T-helper 2 cell treated with Interferon-gamma antibody and Interleukin-4, amounts not matched to agents 100 ng/mL and 5 ng/mL, for 36 hours (primary cell): ENCODE results near the gene SNRNP200. TPM values are rescaled to one million over a fixed set of nuclear protein-coding genes. Genes with fewer than 3 reads are reported as not detected.
"Not testable (repeated sequence)": the region's sequence is repeated elsewhere in the genome, so short reads cannot be mapped to it uniquely, and the experiment has no call there.

Experiments
- intact Hi-C: fragments of 100-400 bp; cut with micrococcal nuclease; formaldehyde crosslinking; loops from one replicate; pipeline ENCODE4 v1.15.1; 2023
- total RNA-seq: library from RNA; stranded (reverse); gene quantifications from 2 replicates; pipeline ENCODE4 v1.2.3, GENCODE V29; 2022

The SNRNP200 gene
- total RNA-seq, 1 donor from 2014 or later, result 176 TPM

DNA sequence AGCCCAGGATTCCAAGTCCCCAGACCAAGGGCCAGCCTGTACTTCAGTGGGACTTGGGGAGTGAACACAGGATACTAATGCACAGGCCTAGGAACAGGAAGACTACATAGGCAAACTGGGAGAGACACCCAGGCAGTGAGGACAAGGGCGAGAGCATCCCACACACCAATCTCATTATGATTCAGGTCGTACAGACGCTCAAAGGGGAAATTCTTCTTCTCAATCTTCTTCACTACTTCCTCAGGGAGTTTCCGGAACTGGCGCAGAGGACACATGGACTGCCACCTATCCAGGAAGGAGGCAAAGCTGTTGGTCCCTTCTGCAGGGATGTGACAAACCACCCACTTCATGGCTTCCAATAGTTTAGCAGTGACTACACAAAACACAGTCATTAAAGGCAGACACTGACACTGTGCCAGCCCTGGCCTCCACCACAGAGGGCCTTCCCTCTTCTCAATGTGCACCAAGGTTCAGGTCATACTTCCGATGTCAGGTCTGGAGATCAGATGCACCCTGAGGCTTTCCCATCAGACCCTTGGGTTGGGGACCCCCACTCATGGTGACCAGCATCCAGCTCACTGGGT lies 18.0 kb downstream of the SNRNP200 start:
- intact Hi-C loops, result no loop called here

DNA sequence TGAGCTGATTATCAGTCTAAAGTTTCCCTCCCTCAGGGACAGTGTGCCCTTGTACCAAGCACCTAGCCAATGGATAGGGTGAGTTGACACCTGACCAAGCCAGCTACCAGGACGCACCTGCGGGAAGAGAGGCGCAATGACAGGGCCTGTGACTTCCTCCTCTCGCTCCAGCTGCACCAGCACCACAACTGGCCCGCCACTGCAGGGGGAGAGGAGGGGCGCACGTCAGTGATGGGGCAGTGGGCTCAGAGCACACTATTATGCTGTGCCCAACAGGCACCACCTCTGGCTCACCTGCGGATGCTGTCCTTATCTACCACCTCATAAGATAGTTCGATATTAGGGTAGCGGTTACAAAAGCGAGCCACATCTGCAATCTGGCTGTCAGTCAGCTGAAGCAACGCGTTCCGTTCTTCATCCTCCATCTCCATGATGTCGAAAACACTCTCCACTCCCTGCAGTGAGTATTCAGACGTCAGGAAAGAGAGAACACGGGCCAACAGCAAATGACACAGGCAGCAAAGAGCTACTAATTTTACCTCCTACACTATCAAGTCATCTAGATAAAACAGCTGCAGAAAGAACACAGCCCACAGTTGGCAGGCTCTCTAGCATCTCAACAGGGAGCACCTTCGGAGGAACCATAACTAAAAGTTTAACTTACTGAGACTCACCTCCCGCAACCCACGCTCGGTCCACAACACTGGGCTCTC lies 28.4 kb downstream of the SNRNP200 start:
- intact Hi-C loops, result no loop called here

DNA sequence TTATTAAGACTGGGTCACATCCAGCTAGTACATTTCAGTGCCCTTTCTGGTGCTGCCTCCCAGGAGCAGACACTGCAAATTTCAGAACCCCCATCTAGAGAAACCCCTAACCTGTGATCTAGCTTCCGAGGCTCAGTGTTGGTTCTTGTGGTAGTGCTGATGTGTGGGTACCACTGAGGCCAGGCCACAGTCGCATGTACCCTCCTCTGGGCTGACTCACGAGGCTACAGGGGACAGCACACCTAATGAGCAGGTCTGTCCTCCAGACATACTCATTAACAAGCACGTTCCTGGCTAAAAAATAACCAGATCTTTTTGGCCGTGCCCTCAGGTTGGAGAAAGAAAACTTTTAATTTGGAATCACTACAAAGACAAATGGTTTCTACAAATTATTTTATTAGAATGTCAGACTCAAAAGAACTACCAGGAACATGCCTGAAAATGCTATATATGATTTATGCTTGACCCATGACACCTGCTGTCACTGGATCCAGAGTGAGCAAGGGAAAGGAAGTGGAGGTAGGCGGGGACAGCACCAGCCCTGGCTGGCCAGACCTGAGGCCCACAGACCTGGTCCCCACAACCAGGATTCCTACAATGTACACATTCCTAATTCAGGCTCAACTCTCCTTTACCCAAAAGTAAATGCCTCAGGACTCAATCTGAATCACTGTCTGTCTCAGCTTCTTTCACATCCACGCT lies 30.8 kb downstream of the SNRNP200 start:
- intact Hi-C loops, result no loop called here

DNA sequence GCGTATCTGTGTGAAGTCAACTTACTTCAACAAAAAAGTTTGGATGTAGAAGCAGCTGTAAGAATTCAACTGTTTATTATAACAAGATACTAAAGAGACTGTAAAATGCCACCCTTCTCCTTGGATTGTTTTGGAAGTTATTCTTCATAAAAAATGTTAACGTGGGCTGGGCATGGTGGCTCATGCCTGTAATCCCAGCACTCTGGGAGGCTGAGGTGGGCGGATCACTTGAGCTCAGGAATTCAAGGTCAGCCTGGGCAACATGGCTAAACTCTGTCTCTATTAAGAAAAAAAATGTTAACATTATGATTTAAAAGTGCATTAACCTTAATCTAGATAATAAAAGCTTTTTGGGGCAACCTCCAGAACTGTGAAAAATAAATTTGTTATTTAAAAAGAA lies 31.6 kb downstream of the SNRNP200 start:
- intact Hi-C loops, result no loop called here

DNA sequence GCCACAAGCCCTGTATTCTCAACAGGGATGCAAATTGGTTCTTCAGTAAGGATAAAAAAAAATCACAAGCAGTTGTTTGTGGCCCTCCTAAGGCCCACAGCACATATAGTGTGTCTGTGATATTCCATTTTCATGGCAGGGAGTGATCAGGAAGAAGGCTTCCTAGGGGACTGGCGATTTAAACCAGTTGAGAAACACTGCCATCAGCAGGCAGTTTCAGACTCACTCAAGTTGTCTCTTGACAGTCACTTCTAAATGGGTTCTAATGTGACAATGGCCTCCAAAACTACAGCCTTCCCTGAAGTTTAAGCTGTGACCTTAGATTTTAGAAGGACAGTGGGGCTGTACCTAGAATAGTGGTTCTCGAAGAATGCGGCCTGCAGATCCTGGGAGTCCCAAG lies 33.4 kb downstream of the SNRNP200 start:
- intact Hi-C loops, result no loop called here

DNA sequence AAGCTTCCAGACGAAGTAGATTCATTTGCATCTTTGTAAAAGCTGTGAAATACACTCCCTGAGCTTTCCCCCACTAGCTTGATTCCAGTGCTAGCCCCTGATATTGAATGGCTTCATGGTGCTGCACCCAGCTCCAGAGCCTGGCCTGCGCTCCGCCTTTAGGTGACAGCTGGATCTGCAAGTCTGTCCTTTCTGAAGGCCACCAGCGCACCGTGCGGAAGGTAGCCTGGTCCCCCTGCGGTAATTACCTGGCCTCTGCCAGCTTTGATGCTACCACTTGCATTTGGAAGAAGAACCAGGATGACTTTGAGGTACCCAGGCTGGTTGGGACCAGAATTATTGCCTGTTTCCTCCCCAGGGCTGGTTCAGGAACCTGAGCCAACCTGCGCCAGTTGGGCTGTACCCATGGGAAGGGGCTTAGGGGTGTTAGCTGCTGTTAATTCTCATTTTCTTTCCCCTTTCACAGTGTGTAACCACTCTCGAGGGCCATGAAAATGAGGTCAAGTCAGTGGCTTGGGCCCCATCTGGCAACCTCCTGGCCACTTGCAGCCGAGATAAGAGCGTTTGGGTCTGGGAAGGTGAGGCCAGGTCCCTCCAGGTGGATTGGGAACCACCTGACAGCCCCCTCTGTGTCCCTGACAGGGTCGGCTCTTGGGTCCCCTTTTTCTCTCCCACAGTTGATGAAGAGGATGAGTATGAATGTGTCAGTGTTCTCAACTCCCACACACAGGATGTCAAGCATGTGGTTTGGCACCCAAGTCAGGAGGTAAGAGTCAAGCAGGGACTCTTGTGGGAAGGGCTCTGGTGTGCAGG lies 38.0 kb downstream of the SNRNP200 start:
- intact Hi-C loops, result loop anchor here (5.0 kb wide), 3 partner anchors 55 to 370 kb away; partner anchors contain the start of genes ANKRD36C and KANSL3

DNA sequence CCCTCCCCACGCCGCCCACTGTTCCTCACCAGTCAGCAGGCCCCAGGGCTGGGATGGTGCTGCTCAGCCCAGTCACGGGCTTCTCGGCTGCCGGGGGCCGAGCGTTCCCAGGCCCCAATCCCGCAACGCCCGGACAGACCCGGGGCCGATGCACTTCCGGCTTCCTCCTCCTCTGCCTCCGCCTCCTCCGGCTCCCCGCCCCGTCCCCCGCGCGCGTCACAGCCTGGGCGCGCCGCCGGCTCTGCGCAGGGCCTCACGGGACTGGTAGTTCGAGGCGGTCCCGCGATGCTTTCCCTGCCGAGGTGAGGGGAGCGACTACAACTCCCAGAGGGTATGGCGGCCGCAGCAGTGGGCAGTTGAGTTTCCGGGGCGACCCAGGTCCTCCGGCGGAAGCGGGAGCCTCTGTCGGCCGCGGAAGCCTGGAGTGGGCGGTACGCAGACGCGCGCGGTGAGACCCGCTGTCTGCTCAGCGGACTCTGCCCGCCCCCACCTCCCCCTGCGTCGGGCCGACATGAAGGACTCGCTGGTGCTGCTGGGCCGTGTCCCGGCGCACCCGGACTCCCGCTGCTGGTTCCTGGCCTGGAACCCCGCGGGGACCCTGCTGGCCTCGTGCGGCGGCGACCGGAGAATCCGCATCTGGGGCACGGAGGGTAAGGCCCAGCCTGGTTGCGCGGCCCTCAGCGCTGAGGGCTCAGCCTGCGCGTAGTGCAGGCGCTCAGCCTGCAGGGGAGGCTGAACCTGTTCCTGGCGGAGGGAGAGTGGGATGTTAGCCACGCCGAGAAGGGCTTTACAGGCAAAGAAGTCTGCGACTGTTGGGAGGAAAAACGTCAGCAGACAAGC lies 39.3 kb downstream of the SNRNP200 start, which contains the start of the genes CIAO1 and TMEM127:
TSS of gene CIAO1 (plus strand) at position 386 of the 840 bp plus-strand sequence. CDS start at position 512, 126 bp downstream.
TSS of gene TMEM127 (minus strand) at position 158 of the 840 bp plus-strand sequence. CDS start 616 bp downstream, outside the sequence.
- intact Hi-C loops, result loop anchor here (1.0 to 5.0 kb wide), 8 partner anchors 39 to 371 kb away; partner anchors contain the start of genes ANKRD36C, ARID5A, DUSP2 and KANSL3

DNA sequence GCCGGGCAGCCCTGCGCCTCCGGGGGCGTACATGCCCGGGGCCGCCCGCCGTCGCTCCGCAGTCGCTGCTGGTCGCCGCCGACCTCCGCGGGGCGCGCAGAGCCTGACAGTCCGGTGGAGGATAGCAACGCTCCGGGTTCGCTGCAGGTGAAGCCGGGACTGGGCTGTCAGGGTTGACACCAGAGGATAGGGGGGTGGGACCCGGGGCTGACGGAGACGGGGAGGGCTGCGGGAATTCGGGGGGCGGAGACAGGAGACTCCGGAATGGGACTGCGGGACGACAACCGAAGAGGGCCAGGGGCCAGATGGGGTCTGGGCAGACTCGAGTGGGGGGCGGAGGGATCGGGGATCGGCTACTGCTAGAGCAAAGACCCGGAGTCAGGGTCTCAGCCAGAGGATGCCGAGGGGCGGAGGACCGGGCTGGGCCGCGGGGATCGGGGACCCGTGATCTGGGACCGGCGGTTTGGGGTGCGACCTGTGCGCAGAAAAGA lies 40.0 kb downstream of the SNRNP200 start:
- intact Hi-C loops, result loop anchor here (5.0 kb wide), 3 partner anchors 57 to 372 kb away; partner anchors contain the start of genes ANKRD36C and KANSL3

DNA sequence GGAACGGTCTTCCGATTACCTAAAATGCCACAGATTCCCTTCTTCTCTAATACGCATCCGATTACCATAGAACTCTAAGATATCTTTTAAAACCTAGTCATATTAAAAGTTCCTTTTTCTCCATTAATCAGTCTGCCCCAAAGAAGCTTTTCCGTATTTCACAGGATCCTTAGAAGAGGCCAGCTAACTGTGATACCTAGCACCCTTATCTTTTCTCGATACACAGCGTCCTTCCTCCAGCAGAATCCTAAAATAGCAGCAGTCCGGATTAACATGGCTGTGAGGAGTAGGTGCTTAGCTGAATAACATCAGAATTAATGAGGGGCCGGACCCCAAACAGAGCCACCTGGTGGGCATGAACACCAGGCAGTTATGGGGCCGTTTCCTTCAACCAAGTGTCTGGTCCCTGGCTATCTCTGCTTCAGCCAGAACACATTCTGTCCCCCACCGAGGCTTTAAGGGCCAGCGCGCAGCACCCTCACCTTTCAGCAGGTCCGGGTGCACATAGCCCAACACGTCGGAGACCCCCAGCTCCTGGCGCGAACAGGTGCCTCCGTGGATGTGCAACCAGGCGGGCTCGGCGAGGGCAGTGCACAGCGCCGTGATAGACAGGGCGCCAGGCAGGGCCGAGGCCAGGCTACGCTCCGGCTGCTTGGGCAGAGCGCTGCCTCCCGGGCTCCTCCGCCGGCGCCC lies 40.5 kb downstream of the SNRNP200 start:
- intact Hi-C loops, result loop anchor here (5.0 kb wide), 3 partner anchors 57 to 372 kb away; partner anchors contain the start of genes ANKRD36C and KANSL3

DNA sequence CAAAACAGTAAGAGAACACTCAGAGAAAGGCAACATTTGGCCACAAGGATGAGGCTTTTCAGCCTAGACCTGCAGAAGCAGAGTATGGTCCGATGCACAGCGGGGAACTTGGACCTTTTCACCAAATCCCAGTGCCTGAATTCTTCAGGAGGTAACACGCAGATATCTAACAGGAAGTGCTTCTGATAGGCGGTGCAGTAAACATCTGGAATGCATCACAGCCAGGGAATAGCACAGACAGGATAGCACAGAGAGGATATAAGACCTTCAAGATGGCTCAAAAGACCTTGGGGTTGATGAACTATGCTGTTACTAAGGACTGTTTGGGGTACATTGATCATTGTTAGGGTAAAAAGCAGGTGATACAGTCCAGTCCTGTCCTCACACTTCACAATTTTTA lies 41.3 kb downstream of the SNRNP200 start:
- intact Hi-C loops, result no loop called here

DNA sequence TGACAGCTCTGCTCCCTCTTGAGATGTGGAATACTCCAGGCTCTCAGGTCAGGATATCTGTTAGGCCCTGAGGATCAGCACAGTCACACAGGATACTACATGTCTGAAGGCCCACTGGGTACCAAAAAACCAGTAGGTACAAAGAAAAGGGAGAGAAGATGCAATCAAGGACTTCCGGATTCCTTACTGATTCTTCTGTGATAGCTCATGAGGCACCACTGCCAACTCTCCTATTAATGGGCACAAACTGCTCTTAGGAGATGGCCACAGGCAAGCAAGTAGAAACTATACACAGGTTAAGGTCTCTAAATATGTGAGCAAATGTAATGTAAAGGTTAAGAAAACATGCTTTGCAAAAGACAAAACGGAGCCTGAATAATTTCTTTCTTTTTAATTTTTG lies 43.0 kb downstream of the SNRNP200 start:
- intact Hi-C loops, result no loop called here

DNA sequence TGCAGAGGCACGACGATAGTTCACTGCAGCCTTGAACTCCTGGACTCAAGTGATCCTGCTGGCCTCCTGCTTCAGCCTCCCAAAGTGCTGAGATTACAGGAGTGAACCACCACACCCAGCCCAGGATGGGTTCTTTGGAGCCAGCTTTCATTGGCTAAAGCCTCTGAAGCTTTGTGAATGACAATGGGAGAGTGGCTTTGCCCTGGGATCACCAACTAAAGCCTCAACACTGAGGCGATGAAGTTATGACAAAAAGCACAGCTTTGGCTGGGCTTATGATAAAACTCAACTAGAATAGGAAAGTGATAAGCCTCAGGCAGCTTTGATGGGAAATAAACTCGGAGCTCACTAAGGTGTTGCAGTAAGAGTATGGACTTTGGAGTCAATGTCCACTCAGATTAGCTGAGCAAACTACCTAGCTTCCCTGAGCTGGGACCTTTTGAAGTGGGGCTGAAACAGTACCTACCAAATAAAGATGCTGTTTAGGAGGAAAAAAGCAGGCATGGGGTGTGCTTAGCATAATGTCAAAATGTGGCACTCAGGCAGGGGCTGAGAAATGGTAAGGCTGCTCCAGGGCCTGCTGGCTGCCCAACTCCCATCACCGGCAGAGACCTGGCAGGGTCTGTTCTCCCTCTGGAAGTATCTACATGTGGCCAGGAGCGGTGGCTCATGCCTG lies 43.9 kb downstream of the SNRNP200 start:
- intact Hi-C loops, result no loop called here

DNA sequence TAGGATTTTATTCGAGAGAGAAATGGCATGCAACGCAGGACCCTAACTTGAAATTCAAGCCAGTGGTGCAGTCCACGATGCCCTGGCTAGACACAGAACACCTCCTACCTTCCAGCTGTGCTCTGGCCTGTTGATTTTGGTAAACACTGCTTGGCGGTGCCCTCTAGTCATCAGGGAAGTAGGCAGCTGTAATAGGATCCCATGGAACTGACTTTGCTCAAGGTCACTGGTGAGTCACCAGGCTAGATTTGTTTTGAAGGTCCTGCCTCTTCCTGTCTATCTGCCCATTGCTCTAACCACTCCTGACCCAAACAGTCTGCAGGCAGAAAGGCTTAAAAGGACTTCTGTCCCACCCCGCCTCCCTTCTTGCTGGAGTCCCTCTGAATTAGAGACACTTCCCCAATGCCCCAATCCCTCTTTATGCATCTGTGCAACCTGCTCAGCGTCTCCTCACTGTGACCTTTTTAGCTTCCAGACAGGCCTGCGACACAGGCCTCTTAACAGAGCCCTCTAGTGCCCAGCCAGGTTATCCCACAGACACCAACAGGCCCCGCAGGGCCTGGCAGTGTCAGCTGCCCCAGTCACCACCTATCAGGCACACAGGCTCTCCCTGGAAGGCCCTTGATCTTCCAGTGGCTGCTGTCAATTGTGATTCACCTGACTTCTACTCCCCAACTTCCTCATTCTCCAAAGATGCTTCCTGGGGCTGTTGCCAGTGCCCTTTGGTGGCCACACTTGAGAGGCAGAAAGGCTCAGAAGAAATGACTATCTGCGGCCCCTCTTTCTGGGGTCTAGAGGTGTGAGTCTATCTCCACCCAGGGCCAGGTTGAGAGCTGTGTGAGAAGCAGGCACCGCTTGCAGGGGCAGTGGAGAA lies 44.7 kb downstream of the SNRNP200 start:
- intact Hi-C loops, result no loop called here

DNA sequence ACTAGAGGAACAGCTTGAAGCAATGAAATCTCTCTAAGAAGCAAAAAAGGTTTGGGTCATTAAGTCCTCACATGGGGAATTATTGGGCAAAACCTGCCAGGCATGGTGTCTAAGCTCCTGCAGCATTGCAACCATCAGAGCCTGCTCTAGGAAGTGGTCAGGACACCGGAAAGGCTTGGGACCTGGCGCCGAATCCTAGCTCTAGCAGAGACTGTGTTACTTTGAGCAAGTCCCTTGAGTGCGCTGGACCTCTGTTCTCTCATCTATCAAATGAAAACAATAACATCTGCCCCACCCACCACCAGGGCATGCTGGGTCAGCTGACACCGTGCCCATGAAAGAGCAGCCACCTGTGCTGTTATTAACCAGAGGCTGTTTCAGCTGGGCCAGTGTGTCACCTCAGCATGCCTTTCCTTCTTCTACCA lies 45.8 kb downstream of the SNRNP200 start:
- intact Hi-C loops, result no loop called here

DNA sequence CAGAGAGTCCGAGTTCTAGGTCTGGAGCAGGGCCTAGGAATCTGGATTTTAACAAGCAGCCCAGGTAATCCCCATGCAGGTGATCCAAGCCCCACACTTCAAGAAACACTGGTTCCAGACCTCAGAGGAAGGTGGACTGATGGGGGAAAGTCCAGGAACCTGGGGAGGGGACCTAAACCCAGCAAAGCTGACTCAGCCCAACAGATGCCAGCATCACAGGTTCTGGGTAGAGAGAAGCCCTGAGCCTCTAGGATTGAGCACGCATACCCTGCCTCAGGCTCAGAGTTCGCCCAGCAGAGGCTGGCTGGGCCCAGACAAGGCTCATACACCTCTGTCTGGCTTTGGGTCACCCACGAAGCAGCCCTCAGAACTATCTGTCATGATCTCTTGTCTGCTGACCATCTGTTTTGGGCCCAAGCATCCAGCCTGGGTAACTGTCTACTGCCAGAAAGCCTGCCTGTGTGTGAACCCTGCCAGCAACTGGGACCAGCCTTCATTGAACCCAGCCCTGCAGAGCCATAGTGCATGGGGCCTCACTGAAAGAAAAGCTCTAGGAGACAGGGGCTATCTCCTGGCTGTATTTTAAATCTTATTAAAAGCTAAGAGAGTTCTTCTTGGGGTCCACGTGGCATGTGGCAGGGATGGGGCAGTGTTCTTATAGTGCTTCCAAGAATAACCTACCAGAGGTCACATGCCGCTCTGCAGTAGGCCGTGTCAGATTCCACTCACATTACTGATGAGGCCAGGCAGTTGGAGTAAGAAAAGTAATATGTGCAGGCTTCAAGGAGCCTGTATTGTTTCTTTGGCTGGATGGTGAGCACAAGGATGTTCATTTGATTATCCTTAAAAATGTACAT lies 47.0 kb downstream of the SNRNP200 start:
- intact Hi-C loops, result no loop called here

DNA sequence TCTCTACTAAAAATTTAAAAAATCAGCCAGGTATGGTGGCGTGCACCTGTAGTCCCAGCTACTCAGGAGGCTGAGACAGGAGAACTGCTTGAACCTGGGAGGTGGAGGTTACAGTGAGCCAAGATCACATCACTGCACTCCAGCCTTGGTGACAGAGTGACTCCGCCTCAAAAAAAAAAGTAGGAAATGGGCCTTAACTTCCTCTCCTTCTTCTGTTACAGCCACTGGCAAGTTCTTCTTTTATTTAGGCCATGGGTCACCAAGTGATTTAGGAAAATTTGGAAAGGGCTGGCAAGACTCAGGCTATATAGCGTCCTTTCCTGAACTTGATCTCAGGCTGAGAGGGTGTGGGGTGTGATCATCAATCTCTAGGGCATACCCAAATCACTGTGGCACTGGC lies 47.6 kb downstream of the SNRNP200 start:
- intact Hi-C loops, result not testable (repeated sequence)

DNA sequence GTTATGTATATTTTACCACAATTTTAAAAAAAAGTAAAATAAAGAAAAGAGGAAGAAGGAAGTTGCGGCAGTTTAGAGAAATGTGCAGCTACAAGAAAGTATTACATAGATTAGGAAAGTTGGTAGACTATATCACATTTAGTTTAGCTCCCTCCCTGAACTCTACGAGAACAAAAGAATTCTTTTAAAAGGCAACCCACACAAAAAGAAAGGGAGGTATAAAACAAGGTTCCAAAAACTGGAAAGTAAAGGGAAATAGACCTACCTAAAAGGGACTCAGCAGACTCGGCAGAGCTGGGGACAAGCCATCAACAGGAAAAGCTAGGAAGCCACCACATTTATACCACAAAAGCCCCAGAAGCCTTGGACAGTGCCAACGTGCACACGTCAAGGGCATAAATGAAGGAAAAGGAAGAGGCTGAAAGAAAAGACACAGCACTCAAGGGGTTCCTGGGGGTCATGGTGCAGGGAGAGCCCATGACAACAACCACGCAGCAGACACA lies 48.7 kb downstream of the SNRNP200 start:
- intact Hi-C loops, result no loop called here
